SK-N-MC (cell line): ENCODE data around the gene FRMD4A.

ENCODE experiments used
- EZH2 ChIP-seq: fragments of 200-600 bp; sonication (generic); IDR thresholded peaks from one replicate; pipeline ENCODE4 v1.6.1; 2017; ENCODE audit warnings: antibody characterized with exemption
- FOXP2 ChIP-seq: optimal IDR thresholded peaks from 2 replicates; pipeline ENCODE3; 2011; ENCODE audit warnings: mild to moderate bottlenecking, moderate library complexity; ENCODE audit not compliant: insufficient read depth; ENCODE audit errors: extremely low read length, control extremely low read depth
- POLR2AphosphoS5 ChIP-seq: IDR thresholded peaks from 2 replicates; pipeline ENCODE4 v1.6.1; 2012; ENCODE audit warnings: mild to moderate bottlenecking, low read depth, low read length, borderline replicate concordance

DNA sequence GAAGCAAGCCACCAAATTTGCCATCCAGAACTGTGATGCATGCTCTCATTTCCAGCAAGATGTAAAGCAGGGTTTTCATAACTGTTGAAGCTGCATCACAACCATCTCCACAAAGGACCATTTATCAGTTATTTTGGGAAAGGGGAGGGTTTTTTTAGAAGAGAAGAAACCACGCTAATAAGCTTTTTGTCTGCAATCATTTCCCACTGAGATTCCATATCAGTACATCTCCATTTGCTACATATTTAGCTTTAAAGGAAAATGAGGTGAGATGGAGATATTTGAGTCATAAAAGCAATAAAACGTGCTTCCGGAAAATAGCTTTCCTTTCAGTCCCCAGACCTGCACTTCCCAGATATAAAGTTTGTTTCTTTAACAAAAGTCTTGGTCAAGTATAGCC, 258.2 kb downstream of the FRMD4A start:
- TF ChIP-seq POLR2AphosphoS5, result no peak
- TF ChIP-seq EZH2, result no peak
- no peak for TF ChIP-seq FOXP2
